ENCODE data around the gene GAREM2.

GAREM2 gene

DNA sequence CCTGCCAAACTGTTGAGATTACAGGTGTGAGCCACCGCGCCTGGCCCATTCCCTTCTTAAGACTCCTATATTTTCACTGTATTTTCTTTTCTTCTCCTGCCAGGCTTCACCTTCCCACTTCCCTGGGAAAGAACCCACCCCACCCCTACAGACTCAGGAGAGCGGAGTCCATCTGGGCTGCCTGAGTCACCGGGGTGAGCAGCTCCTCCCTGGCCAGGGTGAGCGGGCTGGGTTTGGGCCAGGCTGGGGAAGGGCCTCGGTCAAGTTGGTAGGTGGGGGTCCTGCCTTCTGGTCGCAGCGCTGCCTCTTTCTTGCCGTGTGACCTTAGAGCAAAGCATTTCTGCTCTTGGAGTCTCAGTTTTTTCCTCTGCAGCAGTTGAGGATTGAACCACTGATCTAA lies 2.1 kb upstream of the GAREM2 start:
- DNase-seq, result no peak

DNA sequence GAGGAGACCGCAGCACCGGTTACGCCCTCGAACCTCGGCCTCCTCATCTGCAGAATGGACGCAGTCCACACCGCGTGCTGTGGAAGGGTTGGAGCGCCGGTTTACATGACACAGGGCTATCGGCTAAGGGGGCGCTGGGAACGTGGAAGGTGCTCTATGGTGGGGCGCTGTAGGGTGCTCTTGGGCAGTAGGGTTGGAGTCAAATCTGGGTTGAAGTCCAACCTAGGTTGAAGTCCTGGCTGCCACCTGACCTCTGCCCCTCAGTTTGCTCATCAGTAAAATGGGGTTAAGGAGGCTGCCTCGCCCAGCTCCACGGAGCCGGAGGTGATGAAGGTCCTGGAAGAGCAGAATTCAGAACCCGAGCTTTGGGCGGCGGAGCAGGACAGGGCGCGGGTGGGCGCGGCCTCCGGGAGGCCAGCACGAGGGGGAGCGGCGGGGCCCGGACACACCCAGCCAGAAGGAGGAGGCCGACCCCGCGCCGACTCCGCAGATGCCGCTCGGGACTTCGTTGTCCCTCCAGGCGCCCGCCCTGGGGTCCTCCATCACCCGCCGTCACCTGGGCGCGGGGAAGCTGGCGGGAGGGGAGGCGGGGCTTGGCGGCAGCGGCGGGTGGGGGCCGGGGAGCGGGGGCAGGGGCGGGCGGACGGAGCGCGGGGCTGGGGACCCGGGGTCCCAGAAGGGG lies 558 bp upstream of the GAREM2 start:
- DNase-seq, result no peak

DNA sequence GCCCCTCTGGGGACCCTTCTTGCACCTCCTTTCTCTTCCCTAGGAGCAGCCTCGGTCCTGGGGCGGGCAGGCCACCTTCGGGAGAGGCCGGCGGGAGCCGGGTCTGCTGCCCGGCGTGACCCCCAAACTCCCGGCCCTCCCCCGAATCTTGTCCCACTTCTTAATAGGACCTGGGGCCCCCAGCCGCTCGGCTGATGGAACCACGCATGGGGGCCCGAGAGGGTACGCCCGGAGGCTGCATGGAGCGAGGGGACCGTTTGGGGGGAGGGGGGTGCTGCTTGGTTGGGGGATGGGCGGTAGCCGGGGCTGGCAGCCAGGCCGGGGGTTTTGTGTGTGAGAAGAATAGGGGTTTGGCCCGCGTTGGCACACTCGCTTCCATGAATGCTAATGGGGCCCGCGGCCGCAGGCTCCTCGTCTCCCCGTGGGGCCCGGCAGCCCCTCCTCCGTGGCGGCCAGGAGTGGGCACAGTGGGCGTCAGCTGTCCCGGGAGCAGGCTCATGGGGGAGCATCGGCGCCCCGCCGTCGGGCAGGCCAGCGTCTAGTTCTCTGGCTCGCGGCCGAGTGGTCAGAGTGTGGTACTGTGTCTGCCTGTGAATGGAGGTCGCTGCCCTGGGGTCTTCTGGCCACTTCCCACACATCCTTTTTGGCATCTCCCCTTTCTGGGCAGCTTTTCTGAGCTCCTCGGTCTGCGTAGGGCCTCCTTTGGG lies 1.0 kb downstream of the GAREM2 start:
- DNase-seq, result no peak

DNA sequence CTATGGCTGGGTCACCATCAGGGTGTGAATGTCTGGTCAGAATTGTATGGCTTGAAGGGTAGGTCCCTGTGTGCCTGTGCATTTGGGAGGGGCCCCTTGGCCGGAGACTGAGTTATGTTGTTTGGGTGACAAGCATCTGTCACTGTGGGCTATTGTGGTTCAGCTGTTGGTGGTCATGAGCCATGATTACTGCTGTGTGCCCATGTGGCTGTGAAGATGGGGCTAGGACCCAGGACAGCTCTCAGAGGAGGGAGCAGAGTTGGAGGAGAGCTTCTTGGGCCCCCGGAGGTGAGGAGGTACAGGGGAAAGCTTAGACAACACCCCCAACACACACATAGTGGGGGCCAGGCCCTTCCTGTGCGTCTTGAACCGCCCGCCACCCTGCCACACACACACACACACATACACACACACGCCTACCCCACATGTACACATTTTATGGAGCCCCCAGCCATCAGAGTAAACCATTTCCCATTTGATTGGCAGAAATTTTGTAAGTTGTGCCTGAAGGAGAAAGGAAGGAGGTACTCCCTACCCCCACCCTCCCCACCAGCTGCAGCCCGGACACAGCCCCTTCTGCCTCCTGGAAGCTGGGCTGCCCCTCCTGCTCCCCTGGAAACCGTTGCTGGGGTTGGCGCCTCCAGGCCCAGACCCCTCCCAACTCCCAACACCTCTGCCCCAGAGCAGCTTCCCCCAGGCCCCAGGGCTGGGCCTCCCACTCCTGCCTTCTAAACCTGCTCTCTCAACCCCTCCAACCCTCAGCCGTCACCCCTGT lies 2.0 kb downstream of the GAREM2 start:
- DNase-seq, result no peak

DNA sequence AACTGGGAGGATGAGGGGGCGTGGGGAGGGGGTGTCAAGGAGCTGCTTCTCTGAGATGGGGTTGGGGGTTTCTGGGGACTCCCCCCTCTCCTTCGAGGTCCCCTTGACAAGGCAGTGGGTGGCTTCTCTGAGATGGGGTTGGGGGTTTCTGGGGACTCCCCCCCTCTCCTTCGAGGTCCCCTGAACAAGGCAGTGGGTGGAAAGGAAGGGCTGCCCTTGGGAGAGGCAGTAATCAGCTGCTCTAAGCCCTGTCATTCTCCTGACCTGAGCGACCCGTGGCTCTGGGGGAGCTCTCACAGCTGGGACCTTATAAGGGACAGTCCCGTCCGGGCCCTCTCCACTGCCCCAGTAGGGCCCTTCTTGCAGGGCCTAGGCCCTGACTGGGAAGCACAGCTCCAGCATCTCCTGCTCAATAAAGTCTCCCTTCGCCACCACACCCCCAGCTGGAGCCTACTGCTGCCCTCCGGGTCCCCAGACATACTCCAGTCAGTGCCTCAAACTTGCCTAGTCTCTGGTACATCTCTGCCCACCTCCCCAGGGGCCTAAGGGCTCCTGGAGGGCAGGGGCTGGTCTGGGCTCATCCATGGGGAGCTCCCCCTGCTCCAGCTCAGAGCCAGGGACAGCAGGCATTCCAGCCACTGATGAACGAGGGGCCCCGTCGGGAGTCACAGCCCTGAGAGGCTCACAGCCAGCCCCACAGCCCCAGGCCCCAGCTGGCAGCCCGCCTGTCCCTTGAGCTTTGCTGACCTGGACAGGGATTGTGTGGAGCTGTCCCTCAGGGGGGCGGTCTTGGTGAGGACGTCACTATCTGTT lies 2.8 kb downstream of the GAREM2 start:
- DNase-seq, result no peak

DNA sequence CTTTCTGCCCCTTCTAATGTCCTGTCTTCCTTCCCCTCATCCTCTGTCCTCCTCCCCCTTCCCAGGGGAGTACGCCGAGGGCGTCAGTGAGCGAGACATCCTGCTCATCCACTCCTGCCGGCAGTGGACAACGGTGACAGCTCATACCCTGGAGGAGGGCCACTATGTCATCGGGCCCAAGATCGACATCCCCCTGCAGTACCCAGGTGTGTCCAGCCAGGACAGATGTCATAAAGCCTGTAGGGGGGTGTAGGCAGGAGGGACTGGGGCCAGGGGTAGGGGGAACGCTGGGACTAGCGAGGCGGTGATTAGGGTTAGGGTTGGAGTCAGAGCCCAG lies 3.4 kb downstream of the GAREM2 start:
- DNase-seq, result no peak

DNA sequence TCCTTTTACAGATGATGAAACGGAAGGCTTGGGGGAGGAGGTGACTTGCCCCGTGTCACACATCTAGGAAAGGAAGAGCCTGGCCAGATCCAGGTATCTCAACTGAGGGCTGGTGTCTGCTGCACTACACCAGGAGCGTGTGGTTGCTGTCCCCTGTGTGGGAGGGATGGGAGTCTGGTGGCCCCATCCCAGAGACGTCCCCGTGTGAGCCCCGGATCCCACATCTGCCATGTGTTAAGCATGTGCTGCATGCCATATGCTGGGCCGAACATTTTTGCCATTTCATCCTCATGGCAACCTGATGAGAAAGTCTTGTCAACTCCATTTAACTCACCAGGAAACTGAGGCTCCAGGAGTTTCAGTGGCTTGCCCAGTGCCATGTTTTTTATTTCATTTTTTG lies 4.2 kb downstream of the GAREM2 start:
- DNase-seq, result no peak

DNA sequence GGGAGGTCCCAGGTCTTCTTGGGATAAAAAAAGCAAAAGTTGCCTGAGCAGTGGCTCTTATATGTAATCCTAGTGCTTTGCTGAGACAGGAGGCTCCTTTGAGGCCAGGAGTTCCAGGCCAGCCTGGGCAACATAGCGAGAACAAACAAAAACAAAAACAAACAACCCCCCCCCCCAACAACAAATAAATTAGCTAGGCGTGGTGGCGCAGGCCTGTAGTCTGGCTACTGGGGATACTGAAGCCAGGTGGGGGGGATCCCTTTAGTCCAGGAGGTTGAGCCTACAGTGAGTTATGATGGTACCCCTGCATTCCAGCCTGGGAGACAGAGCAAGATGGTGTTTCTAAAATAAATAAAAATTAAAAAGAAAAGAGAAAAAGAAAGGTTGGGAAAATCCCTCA lies 5.4 kb downstream of the GAREM2 start:
- DNase-seq, result no peak

DNA sequence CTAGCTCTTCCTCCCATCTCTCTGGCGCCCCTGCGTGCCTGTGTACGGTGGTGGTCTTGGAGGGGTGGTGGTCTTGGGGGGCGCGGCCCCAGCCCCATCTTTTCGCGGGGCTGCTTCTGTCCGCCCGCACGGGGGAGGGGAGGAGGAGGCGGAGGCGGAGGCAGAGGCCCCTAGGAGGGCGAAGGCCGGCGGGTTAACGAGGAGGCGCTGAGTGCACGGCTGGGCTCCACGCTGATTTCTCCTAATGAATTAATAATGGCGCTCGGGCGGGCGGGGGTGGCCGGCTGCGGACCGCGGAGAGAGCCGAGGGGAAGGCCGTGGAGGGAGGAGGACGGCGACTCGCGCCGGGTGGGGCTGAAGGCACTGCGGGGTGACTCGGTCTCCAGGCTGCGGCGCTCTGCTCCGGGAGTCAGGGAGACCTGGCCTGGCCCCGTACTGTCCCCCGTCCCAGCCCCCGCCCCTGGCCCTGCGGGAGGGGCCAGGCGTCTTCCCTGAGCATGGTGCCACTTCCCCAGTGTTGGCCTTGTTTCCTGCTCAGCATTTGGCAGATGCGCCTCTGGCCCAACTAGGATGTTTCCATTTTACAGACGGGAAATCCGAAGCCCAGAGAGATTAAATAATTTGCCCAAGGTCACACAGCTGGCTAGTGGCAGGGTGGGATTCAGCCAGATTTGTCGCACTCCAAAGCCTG lies 6.0 kb downstream of the GAREM2 start:
- no peak for DNase-seq

DNA sequence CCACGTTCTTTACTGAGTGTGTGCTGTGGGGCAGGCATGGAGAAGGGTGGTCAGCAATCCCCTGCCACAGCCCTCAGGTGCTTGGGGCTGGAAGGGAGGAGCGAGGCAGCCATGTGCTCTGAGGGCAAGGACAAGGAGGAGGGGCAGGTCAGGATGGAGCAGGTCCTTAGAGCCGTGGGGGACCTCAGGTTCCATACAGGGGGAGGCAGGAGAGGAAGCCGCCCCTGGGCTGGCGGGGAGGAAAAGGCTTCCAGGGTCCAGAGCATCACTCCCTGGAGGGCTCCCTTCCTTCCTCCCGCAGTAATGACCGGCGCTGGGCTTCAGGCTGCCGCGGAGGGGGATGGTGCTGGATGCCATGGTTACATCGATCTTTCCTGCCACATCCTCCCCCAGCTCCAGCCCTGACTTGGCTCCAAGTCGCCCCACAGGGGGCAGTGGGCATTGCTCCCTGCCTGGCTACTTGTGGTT lies 6.6 kb downstream of the GAREM2 start:
- no peak for DNase-seq

DNA sequence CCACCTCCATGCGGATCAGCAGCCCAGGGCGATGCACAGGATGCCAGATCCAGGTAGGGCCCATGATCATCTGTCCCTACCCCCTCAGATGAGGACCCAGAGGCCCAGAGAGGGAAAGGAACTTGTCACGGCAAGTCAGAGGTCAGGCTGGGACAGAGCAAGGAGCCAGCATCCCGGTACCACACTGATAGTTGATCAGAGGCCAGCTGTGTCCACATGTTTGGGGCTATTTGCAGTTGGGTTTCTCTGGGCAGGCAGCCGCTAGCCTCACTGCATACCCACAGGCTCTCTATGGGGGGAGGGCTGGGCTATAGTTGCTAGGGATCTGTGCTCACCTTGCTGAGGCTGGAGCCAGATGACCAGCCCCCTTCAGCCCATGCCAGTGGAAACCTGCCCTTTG lies 9.6 kb downstream of the GAREM2 start:
- no peak for DNase-seq

DNA sequence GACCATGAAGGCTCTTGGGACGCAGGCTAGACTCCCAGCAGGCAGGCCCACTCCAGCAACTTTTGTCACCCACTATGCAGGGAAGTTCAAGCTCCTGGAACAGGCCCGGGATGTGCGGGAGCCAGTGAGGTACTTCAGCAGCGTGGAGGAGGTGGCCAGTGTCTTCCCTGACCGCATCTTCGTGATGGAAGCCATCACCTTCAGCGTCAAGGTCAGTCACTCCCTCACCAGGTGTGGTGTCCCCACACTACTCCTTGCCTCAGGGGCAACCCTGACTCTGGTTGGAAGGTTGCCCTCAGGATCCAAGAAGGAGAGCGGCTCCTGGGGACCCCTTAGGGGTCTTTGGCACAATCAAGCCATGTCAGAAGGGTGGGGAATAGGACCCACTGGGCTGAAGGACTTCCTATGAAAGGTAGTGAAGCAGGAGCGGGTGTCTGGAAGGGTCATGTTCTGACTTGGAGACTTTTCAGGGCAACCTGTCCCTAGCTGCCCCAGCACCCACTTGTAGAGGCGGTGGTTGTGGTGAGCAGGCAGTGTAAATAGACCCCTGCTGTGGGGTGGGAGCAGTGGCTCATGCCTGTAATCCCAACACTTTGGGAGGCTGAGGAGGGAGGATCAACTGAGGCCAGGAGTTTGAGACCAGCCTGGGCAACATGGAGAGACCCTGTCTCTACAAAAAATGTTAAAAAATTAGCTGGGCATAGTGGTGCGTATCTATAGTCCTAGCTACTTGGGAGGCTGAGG lies 10.2 kb downstream of the GAREM2 start:
- DNase-seq, result no peak

DNA sequence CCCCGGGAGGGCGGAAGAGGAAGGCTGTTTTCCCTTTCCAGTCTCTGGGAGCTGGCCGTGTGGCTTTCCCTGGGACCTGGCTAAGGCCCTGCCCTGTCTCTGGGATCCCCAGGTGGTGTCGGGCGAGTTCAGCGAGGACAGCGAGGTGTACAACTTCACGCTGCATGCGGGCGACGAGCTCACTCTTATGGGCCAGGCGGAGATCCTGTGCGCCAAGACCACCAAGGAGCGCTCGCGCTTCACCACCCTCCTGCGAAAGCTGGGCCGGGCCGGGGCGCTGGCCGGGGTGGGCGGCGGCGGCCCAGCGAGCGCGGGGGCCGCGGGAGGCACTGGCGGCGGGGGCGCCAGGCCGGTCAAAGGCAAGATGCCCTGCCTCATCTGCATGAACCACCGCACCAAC lies 11.2 kb downstream of the GAREM2 start:
- DNase-seq, result no peak

DNA sequence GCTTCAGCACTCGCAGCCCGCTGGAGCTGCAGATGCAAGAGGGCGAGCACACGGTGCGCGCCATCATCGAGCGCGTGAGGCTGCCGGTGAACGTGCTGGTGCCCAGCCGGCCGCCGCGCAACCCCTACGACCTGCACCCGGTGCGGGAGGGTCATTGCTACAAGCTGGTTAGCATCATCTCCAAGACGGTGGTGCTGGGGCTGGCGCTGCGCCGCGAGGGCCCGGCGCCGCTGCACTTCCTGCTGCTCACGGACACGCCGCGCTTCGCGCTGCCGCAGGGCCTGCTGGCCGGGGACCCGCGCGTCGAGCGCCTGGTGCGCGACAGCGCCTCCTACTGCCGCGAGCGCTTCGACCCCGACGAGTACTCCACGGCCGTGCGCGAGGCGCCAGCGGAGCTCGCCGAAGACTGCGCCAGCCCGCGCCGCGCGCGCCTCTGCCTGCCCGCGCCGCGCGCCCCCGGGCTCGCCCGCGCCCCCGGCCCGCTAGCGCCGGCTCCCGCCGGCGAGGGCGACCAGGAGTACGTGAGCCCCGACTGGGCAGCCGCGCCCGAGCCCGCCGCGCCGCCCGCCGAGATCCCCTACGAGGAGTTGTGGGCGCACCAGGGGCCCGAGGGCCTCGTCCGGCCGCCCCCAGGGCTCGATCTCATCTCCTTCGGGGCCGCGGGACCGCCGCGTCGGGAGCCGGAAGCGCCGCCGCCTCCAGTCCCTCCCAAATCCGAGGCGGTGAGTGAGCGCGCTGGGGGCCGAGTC lies 11.8 kb downstream of the GAREM2 start:
- peak; percentile 79 to 87 for DNase-seq

DNA sequence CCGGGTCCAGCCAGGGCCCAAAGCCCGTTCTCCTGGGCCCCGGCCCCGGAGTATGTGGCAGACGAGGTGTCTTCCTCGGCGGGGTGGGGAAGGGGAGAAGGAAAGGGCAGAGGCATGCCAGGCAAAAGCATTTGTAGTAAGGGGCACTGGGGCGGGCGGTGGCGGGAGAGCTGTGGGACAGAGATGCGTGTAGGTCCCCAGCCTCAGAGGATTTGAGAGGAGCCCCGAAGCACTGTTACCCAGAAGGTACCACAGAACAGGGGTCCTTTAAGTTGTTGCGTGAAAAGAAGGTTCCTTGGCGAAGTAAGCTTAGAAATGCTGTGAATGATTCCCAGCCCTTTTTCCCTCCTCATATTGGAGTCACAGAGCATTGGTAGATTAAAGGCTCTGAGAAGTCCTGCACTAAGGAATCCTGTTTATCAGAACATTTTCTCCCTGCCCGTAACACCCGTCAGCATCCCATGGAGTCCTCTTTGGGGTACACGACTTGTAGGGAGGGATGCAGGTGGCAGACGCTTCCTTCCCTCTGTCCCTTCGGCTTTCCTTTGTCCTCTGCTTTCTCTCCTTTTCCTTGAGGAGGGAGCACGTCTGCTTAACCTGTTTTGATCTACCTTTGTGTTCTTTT lies 12.5 kb downstream of the GAREM2 start:
- no peak for DNase-seq

DNA sequence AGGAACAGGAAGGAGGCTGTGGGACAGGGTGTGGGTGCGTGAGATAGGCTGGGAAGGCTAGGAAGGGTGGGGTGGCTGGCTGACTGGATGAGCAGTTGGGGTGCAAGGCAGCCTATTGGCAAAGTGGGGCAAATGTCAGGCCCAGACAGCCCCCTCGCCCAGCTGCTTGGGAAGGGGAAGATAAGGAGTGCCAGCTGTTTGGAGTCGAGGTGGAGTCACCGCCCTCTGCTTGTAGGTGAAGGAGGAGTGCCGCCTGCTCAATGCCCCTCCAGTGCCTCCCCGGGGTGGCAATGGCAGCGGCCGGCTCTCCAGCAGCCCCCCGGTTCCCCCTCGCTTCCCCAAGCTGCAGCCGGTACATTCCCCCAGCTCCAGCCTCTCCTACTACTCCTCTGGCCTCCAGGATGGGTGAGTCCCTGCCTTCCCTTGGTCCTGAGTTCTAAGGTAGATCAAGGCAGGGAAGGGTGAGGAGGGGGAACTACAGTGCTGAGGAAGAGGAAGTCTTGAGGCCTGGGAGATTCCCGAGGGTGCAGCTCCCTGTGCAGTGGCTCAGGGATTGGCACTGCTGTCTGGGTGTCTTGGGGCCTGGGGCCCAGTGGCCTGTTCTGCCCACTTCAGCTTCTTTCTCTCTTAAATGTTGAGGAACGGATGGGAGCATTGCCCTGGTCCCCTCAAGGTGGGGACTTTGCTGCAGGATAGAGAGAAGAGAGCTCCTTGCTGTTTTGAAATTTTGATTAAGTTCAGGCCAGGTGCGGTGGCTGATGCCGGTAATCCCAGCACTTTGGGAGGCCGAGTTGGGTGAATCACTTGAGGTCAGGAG lies 13.3 kb downstream of the GAREM2 start:
- no peak for DNase-seq

DNA sequence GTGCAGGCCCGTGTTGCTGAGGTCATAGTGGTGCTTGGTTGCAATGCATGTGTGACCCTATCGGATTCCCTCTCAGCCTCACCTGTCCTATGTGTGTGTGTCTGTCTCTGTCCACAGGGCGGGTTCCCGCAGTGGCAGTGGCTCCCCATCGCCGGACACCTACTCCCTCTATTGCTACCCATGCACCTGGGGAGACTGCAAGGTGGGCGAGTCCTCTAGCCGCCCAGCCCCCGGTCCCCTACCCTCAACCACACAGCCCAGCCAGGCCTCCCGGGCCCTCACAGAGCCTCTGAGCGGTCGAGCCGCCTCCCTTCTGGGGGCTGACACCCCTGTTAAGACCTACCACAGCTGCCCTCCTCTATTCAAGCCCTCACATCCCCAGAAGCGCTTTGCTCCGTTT lies 14.2 kb downstream of the GAREM2 start:
- DNase-seq, result no peak

DNA sequence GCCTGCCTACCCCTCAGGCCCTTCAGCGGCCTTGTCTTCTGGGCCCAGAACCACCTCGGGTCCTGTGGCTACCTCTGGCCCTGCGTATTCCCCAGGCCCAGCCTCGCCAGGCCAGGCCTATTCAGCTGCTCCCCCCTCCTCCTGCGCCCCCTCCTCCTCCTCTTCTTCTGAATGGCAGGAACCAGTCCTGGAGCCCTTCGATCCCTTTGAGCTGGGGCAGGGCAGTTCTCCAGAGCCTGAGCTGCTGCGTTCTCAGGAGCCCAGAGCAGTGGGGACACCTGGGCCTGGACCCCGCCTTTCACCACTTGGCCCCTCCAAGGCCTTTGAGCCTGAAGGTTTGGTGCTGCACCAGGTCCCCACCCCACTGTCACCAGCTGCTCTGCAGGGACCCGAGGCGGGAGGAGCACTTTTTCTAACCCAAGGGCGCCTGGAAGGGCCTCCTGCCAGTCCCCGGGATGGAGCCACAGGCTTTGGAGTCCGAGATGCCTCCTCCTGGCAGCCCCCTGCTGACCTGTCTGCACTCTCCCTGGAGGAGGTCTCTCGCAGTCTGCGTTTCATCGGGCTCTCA lies 14.7 kb downstream of the GAREM2 start:
- no peak for DNase-seq

DNA sequence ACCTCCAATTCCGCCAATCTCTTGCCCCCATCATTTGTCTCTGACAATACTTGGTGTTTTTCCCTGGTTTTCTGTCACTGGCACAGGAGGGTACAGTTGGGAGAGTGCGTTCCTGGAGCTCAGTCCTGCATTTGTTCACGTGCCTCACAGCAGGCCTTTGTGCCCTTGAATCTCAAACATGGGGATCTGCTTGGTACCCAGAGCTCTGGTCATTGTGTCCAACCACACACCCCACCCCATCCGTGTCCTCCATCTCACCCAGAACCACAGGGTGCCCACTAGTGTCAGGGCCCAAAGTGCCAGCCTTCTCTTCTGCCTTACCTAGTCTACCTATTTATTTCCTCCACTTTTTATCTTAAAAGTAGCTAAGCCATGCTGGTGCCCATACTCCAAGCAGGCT lies 16.2 kb downstream of the GAREM2 start:
- DNase-seq, result no peak

All from stimulated activated CD4-positive, alpha-beta T cell treated with anti-CD3 and anti-CD28 coated beads, Interleukin-2, amount 100 ng/mL, for 48 hours (primary cell).